ENCODE results near the gene BACE1. TPM values are rescaled to one million over a fixed set of nuclear protein-coding genes. Genes with fewer than 3 reads are reported as not detected.

Gene BACE1
- total and polyA plus RNA-seq, 4 donors, result 7.3 to 21.8 (median 14.1) TPM

DNA sequence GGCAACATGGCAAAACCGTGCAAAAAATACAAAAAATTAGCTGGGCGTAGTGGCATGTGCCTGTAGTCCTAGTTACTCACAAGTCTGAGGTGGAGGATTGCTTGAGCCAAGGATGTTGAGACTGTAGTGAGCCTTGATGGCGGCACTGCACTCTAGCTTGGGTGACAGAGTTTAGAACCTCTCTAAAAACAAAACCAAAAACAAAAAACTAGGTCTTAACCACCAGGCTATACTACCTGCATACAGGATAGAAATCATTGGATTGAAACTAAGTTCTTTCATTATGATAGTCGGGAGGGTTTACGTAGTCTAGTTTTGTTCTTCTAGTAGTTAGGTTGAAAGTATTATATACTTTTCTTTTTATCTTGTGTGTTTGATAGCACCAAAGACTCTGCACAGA is 77.8 kb downstream of the BACE1 start:
- DNase-seq (ENCODE audit: low spot score), result no peak
- peaks cover 0 to 5% (median 4%) of the 10 kb centered on the region in 4 donors for H3K4me1 ChIP-seq (ENCODE audit: control insufficient read depth in 4 of 4, insufficient read depth in 4 of 4, low read length in 3 of 4)
- H3K9ac ChIP-seq (ENCODE audit: low read depth in 1 of 2, low read length in 2 of 2), result no peak overlapping the region
- no peak overlapping the region for H3K27ac ChIP-seq (ENCODE audit: low read depth in 1 of 2, low read length in 2 of 2)
- H3K9me3 ChIP-seq (ENCODE audit: control insufficient read depth in 4 of 4, low read length in 3 of 4), result no peaks in the 10 kb centered on the region
- no peak for TF ChIP-seq EGR1 (IDR thresholded peaks at IDR 0.05; ENCODE audit: low read depth in 2 of 2)
- no peak for TF ChIP-seq JUND (IDR thresholded peaks at IDR 0.05)
- TF ChIP-seq RAD21 (IDR thresholded peaks at IDR 0.05), result no peak
- WGBS, result 95% methylated on average over 5 of the region's 5 CpGs
- peaks cover 2 to 21% (median 10%) of the 10 kb centered on the region in 4 donors for H3K36me3 ChIP-seq (ENCODE audit: control insufficient read depth in 4 of 4, insufficient read depth in 3 of 4, low read depth in 1 of 4, low read length in 3 of 4)
- H3K4me3 ChIP-seq (ENCODE audit: low read depth in 1 of 3, low read length in 3 of 3), result no peak overlapping the region
- H3K27me3 ChIP-seq (ENCODE audit: control insufficient read depth in 4 of 4, insufficient read depth in 4 of 4, low read length in 3 of 4), result no peaks in the 10 kb centered on the region

Small RNAs within 50 kb of the gene (small RNA-seq; reads per million reads assigned to genes)
- gene RF00564, result not detected

Other genes with a start within 250 kb of the BACE1 start
- 10 to 100 TPM; 17.6 to 52.4 TPM for gene SIK3, start 217.8 kb downstream of the BACE1 start, total RNA-seq
- 10 to 100 TPM in 1 of 2 donors, 1 to 10 TPM in 1; 6.9 to 11.2 TPM for gene SIK3, start 217.8 kb downstream of the BACE1 start, polyA plus RNA-seq
- gene PAFAH1B2, start 172.0 kb downstream of the BACE1 start, total RNA-seq, result 10 to 100 TPM; 33.4 to 39.8 TPM
- gene PAFAH1B2, start 172.0 kb downstream of the BACE1 start, polyA plus RNA-seq, result 10 to 100 TPM; 12.7 to 16.4 TPM
- 10 to 100 TPM; 21.7 to 42.9 TPM for gene SIDT2, start 137.5 kb downstream of the BACE1 start, total RNA-seq
- gene SIDT2, start 137.5 kb downstream of the BACE1 start, polyA plus RNA-seq, result 10 to 100 TPM; 11.2 to 23.1 TPM
- 100 to 1,000 TPM in 1 of 2 donors, 1 to 10 TPM in 1; 7.4 to 168 TPM for gene TAGLN, start 116.9 kb downstream of the BACE1 start, total RNA-seq
- 100 to 1,000 TPM in 1 of 2 donors, 10 to 100 TPM in 1; 24.6 to 309 TPM for gene TAGLN, start 116.9 kb downstream of the BACE1 start, polyA plus RNA-seq
- 10 to 100 TPM; 19.7 to 32.3 TPM for gene PCSK7, start 84.2 kb downstream of the BACE1 start, total RNA-seq
- gene PCSK7, start 84.2 kb downstream of the BACE1 start, polyA plus RNA-seq, result 10 to 100 TPM in 1 of 2 donors, 1 to 10 TPM in 1; 7.3 to 12.7 TPM
- gene RNF214, start 83.6 kb downstream of the BACE1 start, total RNA-seq, result 1 to 10 TPM; 6.0 to 6.1 TPM
- gene RNF214, start 83.6 kb downstream of the BACE1 start, polyA plus RNA-seq, result 1 to 10 TPM; 4.6 to 6.2 TPM
- 1 to 10 TPM; 1.6 to 1.7 TPM for gene BACE1-AS, start 24.9 kb downstream of the BACE1 start, total RNA-seq
- gene BACE1-AS, start 24.9 kb downstream of the BACE1 start, polyA plus RNA-seq, result 1 to 10 TPM in 1 of 2 donors, under 1 TPM in 1; 0.85 to 2.9 TPM
- gene CEP164, start 11.6 kb upstream of the BACE1 start, total RNA-seq, result 10 to 100 TPM in 1 of 2 donors, 1 to 10 TPM in 1; 4.9 to 12.3 TPM
- 1 to 10 TPM; 4.1 to 6.8 TPM for gene CEP164, start 11.6 kb upstream of the BACE1 start, polyA plus RNA-seq